GM12801 (cell line): ENCODE measurements around the gene NEIL3.

Source experiments
- CTCF ChIP-seq: IDR thresholded peaks from one replicate; pipeline ENCODE4 v1.5.1; 2011; ENCODE audit warnings: control low read depth; ENCODE audit not compliant: insufficient read length; ENCODE audit errors: extremely low read depth

NEIL3 gene

GRCh38 chr4:177304094-177304493 is 5.6 kb upstream of the NEIL3 start:
- no peak for TF ChIP-seq CTCF

- TF ChIP-seq CTCF, result no peak
Measured at GRCh38 chr4:177308125-177308524, 1.5 kb upstream of the NEIL3 start.

GRCh38 chr4:177308847-177309521 is 690 bp upstream of the NEIL3 start:
- TF ChIP-seq CTCF, result no peak

GRCh38 chr4:177311589-177311988 is 1.9 kb downstream of the NEIL3 start:
- no peak for TF ChIP-seq CTCF

- no peak for TF ChIP-seq CTCF
Measured at GRCh38 chr4:177313263-177313662, 3.6 kb downstream of the NEIL3 start.

- no peak for TF ChIP-seq CTCF
Measured at GRCh38 chr4:177315767-177316464, 6.2 kb downstream of the NEIL3 start.

GRCh38 chr4:177320721-177321120 is 11.0 kb downstream of the NEIL3 start:
- TF ChIP-seq CTCF, result no peak
